Measurements from ENCODE around the gene CARS1. TPM values are rescaled to one million over a fixed set of nuclear protein-coding genes. Genes with fewer than 3 reads are reported as not detected.

Gene CARS1
- total and polyA plus RNA-seq, 9 of the 15 experiments (the other 6 are each of a cell fraction or from before 2014, with no cell fraction given) = 14.4 to 106 (median 73.6) TPM

DNA sequence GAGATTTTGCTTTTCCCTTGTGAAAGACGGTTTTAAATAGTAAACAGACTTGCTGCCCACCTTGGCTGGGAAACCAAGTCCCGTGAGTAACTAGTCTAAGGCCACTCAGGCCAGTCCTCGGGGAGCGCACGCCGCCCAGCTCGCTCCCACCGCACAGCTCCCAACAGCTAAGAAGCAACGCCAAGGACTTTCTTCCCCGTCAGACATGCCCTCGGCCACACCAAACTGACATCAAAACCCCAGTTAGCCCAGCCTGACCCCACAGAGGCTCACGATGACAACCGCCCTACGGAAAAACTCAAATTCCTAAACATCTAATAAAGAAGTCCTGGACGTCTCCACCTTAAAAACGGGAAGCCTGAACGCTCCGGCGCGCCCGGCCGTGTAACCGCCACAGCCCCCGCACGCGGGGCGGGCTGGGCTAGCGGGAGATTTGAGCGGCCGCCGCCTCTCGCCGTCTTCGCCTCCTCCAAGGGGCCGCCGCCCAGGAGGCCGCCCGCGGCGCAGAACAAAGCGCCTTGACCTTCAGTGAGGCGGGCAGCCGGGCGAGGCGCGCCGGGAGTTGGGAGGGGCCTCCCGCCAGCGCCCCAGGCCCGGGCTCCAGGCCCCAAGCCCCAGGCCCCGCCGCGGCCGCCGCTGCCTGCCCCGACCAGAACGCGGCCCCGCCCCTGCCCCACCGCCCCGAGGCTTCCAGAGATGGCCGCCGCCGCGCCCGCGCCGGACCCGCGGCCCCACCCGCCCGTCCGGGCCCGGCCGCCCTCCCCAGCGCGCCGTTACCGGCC is 65.6 kb downstream of the CARS1 start (continued):
- TF ChIP-seq, protein P1, sequence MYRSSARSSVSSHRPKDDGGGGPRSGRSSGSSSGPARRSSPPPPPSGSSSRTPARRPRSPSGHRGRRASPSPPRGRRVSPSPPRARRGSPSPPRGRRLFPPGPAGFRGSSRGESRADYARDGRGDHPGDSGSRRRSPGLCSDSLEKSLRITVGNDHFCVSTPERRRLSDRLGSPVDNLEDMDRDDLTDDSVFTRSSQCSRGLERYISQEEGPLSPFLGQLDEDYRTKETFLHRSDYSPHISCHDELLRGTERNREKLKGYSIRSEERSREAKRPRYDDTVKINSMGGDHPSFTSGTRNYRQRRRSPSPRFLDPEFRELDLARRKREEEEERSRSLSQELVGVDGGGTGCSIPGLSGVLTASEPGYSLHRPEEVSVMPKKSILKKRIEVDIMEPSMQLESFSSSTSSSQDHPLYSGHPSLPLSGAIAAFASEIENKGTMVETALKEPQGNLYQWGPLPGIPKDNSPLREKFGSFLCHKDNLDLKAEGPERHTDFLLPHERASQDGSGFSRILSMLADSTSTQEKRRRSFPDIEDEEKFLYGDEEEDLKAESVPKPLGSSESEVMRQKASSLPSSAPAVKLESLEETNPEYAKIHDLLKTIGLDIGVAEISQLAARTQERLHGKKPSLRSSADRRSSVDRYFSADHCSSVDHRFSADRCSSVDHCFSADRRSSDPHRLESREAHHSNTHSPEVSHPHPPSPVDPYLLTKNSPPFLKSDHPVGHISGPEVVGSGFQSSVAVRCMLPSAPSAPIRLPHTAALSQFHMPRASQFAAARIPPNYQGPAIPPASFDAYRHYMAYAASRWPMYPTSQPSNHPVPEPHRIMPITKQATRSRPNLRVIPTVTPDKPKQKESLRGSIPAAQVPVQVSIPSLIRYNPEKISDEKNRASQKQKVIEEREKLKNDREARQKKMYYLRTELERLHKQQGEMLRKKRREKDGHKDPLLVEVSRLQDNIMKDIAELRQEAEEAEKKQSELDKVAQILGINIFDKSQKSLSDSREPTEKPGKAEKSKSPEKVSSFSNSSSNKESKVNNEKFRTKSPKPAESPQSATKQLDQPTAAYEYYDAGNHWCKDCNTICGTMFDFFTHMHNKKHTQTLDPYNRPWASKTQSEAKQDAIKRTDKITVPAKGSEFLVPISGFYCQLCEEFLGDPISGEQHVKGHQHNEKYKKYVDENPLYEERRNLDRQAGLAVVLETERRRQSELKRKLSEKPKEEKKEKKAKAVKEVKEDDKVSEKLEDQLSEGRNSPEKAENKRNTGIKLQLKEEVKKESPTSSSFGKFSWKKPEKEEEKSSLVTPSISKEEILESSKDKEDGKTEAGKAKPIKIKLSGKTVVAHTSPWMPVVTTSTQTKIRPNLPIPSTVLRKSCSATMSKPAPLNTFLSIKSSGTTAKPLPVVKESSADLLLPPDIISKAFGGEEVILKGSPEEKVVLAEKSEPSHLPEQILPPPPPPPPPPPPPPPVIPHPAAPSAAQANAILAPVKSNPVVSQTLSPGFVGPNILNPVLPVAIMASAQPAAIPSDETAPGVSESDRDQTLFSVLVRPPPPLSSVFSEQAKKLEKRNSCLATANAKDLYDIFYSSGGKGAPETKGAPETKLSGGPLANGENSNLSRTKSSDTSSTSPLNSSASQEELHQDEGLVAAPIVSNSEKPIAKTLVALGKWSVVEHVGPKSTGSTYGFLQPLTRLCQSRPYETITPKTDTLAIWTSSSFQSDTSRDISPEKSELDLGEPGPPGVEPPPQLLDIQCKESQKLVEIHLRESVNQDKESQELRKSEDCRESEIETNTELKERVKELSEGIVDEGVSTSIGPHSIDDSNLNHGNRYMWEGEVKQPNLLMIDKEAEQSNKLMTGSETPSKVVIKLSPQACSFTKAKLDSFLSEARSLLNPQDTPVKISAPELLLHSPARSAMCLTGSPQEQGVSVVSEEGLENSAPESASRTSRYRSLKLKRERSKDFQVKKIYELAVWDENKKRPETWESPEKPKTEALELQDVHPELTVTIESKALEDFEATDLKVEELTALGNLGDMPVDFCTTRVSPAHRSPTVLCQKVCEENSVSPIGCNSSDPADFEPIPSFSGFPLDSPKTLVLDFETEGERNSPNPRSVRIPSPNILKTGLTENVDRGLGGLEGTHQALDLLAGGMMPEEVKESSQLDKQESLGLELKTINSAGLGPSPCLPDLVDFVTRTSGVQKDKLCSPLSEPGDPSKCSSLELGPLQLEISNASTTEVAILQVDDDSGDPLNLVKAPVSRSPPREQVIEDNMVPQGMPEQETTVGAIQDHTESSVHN (IDR thresholded peaks at IDR 0.05; ENCODE audit: borderline replicate concordance in 1 of 2, low read depth in 1 of 2) = no peak
- TF ChIP-seq SMAD3 (CRISPR knock-in tag; conservative IDR thresholded peaks at IDR 0.05) = no peak
- no peak for TF ChIP-seq DNMT1 (IDR thresholded peaks at IDR 0.05)
- no peak for TF ChIP-seq ZNF239 (CRISPR knock-in tag; IDR thresholded peaks at IDR 0.05)
- TF ChIP-seq ZNF668 (CRISPR knock-in tag; IDR thresholded peaks at IDR 0.05) = no peak
- no peak for TF ChIP-seq NFE2 (IDR thresholded peaks at IDR 0.05; ENCODE audit: low read depth)
- peak; percentile 62; the same call in 1 of the 2 replicates for TF ChIP-seq TOE1 (IDR thresholded peaks at IDR 0.05; ENCODE audit: borderline replicate concordance)
- no peak for TF ChIP-seq TOE1 (CRISPR knock-in tag; IDR thresholded peaks at IDR 0.05; ENCODE audit: borderline replicate concordance, low read depth)
- TF ChIP-seq GATAD2B (IDR thresholded peaks at IDR 0.05; ENCODE audit: borderline replicate concordance) = peak; percentile 79; the same call in 1 of the 2 replicates
- TF ChIP-seq TRIM24 (IDR thresholded peaks at IDR 0.05) = no peak
- TF ChIP-seq BRCA1 (IDR thresholded peaks at IDR 0.05) = no peak
- TF ChIP-seq BRCA1 (CRISPR knock-in tag; IDR thresholded peaks at IDR 0.05) = no peak
- TF ChIP-seq, protein P2, sequence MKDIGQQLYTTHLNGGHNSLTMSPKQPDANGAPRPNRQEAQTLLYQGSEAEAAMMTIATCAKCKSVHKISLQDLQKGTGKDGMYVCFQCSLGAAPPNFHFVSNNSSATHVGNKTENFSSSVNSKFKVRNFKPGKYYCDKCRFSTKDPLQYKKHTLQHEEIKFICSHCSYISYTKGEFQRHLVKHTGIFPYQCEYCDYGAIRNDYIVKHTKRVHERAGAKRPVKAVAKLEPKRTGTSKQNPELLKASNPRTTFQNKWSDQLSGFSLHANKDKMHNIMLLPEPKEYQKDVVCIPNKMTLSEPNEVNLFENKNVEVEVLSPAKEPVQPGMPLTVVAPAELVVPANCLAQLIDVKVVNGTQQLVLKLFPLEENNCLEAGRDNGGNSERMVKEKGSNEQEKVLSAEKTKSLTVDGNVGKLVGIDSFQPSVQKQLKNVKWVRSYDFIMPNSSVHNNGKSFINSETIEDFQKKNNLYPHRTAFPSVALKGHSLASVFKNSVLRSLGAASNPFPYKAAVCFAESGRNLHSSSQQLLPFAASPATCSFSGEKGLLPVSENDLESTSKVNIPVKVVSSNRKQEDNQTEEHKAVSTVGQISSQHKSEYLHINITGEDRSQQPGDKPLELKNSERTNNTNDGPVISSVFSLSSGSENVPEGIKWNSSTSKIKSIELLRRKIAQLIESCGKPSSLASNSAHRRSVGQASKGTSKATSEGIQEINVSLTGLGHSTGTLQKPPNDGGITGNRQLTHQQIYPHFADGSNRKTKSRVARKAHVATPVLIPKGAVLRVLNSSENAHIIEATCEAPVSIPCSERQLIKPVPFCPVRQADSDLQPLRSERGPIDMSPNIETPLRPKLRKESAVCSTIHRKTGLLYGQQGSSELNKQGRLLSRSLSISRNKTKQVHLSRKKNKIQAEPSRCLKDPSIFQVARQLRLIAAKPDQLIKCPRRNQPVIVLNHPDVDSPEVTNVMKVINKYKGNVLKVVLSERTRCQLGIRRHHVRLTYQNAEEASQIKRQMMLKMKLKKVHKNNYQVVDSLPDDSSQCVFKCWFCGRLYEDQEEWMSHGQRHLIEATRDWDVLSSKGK (CRISPR knock-in tag; IDR thresholded peaks at IDR 0.05) = no peak
- TF ChIP-seq ZNF140 (CRISPR knock-in tag; IDR thresholded peaks at IDR 0.05) = no peak
- TF ChIP-seq SMAD1 (IDR thresholded peaks at IDR 0.05; ENCODE audit: low read depth, low read length, partially characterized antibody) = no peak
- TF ChIP-seq ETS2 (tag; IDR thresholded peaks at IDR 0.05; ENCODE audit: borderline replicate concordance, poor library complexity, severe bottlenecking) = no peak
- peak; percentile 20 for TF ChIP-seq RBBP5 (IDR thresholded peaks at IDR 0.05; ENCODE audit: borderline replicate concordance, insufficient read depth, low read length, poor library complexity, severe bottlenecking)
